ENCODE measurements around the gene SHLD1.

GRCh38 chr20:5821627-5822215, 71.5 kb downstream of the SHLD1 start:
- TF ChIP-seq CTCF (conservative IDR thresholded peaks at IDR 0.05; ENCODE audit: low read depth in 2 of 2): no peak
- TF ChIP-seq ZNF331 (CRISPR knock-in tag; IDR thresholded peaks at IDR 0.05; ENCODE audit: low read depth): no peak
- no peak for TF ChIP-seq EZH2 (IDR thresholded peaks at IDR 0.05; ENCODE audit: low read depth, unreplicated experiment)
- TF ChIP-seq POLR2AphosphoS5 (IDR thresholded peaks at IDR 0.05; ENCODE audit: low read depth): no peak
- TF ChIP-seq EZH2phosphoT487 (IDR thresholded peaks at IDR 0.05; ENCODE audit: unreplicated experiment): no peak
- TF ChIP-seq REST (IDR thresholded peaks at IDR 0.05; ENCODE audit: unreplicated experiment): no peak
